ENCODE results near the gene APOH.

DNA sequence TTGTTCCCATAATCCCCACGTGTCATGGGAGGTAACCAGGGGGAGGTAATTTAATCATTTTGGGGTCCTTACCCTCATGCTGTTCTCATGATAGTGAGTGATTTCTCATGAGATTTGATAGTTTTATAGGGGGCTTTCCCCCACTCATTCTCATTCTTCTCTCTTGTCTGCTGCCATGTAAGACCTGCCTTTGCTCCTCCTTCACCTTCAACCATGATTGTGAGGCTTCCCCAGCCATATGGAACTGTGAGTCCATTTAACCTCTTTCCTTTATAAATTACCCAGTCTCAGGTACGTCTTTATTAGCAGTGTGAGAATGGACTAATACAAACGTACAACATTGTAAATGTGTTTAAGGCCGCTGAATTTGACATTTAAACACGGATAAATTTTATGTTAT, 35.5 kb upstream of the APOH start:
- TF ChIP-seq THRA (CRISPR knock-in tag; IDR thresholded peaks at IDR 0.05; ENCODE audit: borderline replicate concordance): no peak
- no peak for TF ChIP-seq POLR2AphosphoS5 (IDR thresholded peaks at IDR 0.05; ENCODE audit: low read depth, low read length)
- no peak for TF ChIP-seq ZNF18 (CRISPR knock-in tag; IDR thresholded peaks at IDR 0.05; ENCODE audit: insufficient replicate concordance)
- no peak for TF ChIP-seq POLR2A (IDR thresholded peaks at IDR 0.05; ENCODE audit: insufficient read depth in 1 of 2, low read depth in 2 of 2, low read length in 2 of 2)
- TF ChIP-seq ZNF577 (CRISPR knock-in tag; IDR thresholded peaks at IDR 0.05; ENCODE audit: borderline replicate concordance, low read depth): no peak
- TF ChIP-seq, protein P1, sequence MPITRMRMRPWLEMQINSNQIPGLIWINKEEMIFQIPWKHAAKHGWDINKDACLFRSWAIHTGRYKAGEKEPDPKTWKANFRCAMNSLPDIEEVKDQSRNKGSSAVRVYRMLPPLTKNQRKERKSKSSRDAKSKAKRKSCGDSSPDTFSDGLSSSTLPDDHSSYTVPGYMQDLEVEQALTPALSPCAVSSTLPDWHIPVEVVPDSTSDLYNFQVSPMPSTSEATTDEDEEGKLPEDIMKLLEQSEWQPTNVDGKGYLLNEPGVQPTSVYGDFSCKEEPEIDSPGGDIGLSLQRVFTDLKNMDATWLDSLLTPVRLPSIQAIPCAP (CRISPR knock-in tag; IDR thresholded peaks at IDR 0.05; ENCODE audit: low read depth): no peak
- TF ChIP-seq GTF2F1 (IDR thresholded peaks at IDR 0.05; ENCODE audit: low read length): no peak
- no peak for TF ChIP-seq HDAC2 (CRISPR knock-in tag; IDR thresholded peaks at IDR 0.05)

All from HepG2 (cell line).